ENCODE measurements around the gene CCDC85A.

The CCDC85A gene

DNA sequence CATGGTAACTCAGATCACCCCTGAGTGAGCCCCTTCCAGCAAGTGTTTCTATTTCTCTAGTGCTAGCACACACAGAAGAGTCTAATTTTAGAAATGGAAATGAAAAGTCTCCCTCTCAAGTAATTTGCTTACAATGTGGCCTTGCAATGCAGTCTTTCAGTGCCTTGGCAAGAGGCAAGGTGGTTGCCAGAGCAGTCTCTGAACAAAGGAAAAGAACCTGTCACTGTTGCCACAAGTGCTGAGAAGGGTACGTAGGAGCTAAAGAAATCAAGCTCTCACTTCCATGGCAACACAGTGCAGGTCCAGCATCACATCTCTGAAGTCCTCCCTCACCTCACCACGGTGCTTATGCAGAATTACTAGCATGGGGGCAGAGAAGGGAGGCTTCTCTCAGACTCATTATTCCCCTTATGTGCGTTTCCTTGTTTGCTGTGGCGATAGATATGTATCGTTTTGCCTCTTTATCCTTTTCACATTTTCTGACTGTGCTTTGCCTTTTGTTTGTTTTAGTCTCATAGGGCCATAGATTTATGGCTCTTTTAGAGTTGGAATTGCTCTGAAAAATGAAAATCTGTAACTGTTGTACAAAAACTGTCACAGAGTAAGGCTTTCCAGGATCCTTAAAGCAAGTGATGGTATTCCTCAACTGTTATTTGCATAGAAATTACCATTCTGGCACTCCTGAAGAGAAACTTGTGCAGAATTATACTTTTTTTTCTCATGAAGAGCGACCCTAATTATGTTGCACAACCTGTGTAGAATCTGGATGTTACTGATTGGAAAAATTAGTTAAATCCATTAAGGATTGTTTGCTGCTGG, 164.8 kb downstream of the CCDC85A start:
- TF ChIP-seq CTCF (IDR thresholded peaks at IDR 0.05) = no peak

DNA sequence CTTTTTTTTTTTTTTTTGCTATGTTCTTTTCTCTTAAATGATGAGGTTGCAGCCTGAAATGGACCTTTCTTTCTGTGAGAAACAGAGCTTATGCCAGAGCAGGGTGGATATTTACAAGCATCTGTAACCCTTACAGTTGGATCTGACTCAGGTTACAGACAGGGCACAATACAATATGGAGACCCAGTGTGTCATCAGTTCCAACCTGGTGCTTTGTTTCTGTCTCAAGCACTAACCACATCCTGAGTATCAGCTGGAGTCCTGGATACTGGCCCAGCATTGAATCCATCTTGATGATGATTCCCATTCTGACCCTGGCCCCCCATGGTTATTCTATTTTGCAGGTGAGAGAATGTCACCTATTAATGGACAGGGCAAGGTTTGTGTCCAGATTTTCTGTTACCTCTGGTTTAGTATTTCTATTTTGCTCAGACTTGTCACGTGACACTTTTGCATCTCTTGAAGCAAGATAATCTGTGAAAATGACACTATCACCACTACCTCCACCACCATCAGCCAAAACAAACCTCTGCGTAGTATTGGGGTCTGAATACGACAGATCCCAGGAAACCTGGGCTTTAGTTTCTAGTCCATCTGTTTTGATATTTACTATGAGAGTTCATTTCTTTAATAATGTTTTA, 174.0 kb downstream of the CCDC85A start:
- no peak for TF ChIP-seq CTCF (IDR thresholded peaks at IDR 0.05)

DNA sequence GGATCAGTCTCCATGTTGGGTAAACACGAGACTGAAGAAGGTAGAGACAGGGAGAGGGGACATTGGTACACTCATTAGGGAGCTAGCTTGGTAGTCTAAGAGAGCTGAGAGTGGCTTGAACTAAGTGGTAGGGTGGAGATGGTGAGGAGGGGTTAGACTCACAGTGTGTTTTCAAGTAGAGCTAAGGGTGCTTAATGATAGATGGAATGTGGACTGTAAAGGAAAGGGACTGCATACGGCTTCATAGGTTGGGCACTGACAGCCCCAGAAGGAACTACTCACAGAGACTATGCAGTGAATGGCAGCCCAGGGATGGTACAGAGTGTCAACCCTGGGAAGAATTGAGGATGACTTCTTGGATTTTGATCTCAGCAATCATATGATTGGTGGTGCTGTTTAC, 178.1 kb downstream of the CCDC85A start:
- no peak for TF ChIP-seq CTCF (IDR thresholded peaks at IDR 0.05)

GRCh38 chr2:56364902-56365301, 181.1 kb downstream of the CCDC85A start:
- no peak for TF ChIP-seq CTCF (IDR thresholded peaks at IDR 0.05)

DNA sequence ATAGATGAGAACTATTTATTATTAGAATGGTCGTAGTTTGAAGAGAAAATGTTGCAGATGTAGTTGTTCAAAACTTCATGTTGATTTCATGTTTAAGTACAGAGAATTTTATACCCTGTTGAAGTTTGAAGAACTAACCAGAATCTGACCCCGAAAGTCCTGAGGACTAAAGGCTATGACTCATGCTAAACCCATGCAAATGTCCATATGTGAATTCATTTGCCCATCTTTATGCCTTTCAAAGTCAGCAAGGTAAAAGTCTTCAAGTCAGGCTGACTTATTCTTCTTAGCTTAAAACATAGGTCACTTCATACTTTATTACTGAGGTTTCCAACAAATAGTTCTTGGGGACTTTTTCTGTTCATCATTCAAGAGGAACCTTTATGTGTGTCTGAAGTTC, 185.5 kb downstream of the CCDC85A start:
- TF ChIP-seq CTCF (IDR thresholded peaks at IDR 0.05) = no peak

- TF ChIP-seq CTCF (IDR thresholded peaks at IDR 0.05) = no peak
Measured at GRCh38 chr2:56372071-56372656, 188.4 kb downstream of the CCDC85A start.

DNA sequence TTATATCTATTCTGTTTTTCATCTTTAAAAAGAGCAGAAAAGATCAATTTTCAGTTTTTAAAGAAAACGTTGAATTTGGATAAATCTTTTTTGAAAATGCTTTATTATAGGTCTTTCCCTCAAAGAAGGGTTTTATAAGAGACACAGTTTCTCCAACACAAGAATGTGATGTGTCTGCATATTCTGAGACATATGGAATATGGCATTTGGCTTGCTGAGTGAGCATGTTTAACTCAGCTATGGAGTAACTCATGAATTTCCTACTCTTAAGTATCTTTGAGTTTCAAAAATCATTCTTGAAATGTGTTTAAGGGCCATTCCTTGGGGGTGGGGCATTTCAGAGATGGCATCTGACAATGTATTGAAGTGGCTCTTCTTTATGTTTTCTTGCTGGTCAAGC, 191.5 kb downstream of the CCDC85A start:
- TF ChIP-seq CTCF (IDR thresholded peaks at IDR 0.05) = no peak
